Hair follicular keratinocyte (primary cell): ENCODE data around the gene PASD1. TPM values are rescaled to one million over a fixed set of nuclear protein-coding genes. Genes with fewer than 3 reads are reported as not detected.

Experiments used
- total RNA-seq: library from RNA; depleted of rRNA; stranded (reverse); fragments of >200 nt; gene quantifications from 2 replicates; pipeline ENCODE4 v1.2.3, GENCODE V29; 2015

Gene PASD1, protein sequence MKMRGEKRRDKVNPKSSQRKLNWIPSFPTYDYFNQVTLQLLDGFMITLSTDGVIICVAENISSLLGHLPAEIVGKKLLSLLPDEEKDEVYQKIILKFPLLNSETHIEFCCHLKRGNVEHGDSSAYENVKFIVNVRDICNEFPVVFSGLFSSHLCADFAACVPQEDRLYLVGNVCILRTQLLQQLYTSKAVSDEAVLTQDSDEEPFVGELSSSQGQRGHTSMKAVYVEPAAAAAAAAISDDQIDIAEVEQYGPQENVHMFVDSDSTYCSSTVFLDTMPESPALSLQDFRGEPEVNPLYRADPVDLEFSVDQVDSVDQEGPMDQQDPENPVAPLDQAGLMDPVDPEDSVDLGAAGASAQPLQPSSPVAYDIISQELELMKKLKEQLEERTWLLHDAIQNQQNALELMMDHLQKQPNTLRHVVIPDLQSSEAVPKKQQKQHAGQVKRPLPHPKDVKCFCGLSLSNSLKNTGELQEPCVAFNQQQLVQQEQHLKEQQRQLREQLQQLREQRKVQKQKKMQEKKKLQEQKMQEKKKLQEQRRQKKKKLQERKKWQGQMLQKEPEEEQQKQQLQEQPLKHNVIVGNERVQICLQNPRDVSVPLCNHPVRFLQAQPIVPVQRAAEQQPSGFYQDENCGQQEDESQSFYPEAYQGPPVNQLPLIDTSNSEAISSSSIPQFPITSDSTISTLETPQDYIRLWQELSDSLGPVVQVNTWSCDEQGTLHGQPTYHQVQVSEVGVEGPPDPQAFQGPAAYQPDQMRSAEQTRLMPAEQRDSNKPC
- not detected in 2 replicates for total RNA-seq

DNA sequence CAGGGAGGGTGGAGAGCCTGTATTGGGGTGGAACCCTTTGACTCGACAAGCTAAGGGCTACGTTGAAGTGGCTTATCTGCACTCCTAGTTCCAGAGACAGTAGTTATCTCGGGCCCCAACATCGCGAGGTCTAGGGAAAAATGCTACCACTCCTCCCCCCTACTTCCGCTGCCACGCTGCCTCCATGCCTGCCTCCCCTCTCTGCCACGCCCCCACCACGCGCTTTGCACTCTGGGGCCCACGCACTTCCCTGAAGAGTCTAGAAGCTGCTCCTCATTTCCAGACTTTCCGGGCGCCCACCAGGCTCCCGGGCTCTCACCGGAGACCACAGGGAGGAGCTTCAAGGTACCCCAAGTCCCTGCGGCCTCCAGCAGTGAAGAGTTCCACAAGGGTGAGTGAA is at the start of gene PASD1:
Gene PASD1 (plus strand): TSS at position 227 of the 400 bp plus-strand sequence. CDS start 37,879 bp downstream, outside the sequence.

DNA sequence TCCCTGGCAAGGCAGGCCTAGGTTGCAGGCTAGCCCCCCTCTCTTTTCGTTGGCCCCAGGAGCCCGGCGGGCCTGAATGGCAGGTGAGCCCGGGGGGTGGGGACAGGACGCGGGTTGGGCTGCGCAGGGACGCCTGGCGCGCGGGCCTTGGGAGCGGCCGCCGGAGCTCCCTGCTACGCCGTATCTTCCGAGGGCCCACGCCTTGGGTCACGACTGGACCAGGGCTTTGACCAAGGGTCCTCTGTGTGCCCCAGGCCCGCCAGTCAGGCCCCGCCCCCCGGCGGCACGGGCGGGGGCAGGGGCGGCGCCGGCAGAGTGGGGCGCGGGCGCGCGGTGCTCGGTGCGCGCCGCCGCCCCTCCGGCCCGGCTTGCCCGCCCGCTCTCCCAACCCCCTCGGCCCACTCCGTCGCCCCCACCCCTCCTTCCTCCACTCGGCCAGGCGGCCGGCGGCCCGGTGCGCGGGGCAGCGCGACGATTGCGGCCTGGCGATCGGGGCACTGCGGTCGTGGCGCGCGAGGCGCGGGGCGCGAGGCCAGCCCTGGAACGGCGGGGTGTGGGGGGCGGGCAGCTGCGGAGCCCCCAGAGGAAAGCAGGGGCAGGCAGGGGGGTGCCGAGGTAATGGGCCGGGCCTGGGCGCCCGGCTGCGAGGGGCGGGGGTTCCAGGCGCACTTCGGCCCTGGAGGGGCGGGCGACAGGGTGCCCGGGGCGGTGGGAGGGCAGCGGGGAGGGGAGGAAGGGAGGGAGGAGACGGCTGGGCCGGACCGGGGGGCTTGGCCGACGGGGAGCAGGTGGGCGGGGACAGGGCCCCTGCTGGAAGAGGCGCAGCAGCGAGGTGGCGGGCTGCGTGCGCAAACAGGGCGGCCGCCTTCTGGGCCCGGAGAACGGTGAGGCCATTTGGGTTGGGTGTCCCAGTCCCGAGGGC is 131.4 kb downstream of the PASD1 start, which contains the start of gene PRRG3:
Gene PRRG3 (plus strand): TSS at position 798 of the 922 bp plus-strand sequence. CDS start 3,357 bp downstream, outside the sequence.

DNA sequence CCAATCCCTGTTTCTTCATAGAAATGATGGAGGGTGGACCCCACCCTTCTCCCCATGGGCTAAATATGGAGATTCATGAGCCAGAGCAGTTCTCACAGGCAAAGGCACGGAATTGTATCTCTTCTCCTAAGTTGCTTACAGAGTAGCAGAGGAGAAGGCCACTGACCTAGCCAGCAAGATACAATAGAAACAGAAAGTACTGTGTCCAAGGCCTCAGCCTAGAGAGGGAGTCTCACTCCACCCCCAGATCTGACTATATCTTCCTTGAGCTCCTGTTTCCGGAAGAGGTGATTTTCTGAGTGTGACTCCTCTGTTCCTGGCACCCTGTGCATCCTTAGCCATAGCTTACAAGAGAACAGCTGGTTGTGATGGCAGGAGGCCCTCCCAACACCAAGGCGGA is 152.3 kb downstream of the PASD1 start, which contains the start of gene FATE1:
Gene FATE1 (plus strand): TSS at position 284 of the 400 bp plus-strand sequence. CDS start 85 bp downstream, at position 369.

Other genes starting within 250 kb of the PASD1 start
- 39.4 and 42.2 TPM in 2 replicates for gene VMA21, start 166.5 kb upstream of the PASD1 start, total RNA-seq
- not detected in 2 replicates for gene PRRG3, start 131.8 kb downstream of the PASD1 start, total RNA-seq
- not detected in 2 replicates for gene FATE1, start 152.4 kb downstream of the PASD1 start, total RNA-seq
- not detected in 2 replicates for gene CNGA2, start 171.1 kb downstream of the PASD1 start, total RNA-seq